SU-DHL-6 (cell line): ENCODE measurements around the gene MED12L.

Source experiments
- H2AFZ ChIP-seq: fragments of 200-600 bp; sonication (generic); 2 replicates; pipeline ENCODE4 v1.6.1; 2014; ENCODE audit warnings: low read depth, mild to moderate bottlenecking, moderate library complexity, mixed read lengths, antibody characterized with exemption, low read length; ENCODE audit not compliant: severe bottlenecking
- H3F3A ChIP-seq: fragments of 200-600 bp; shearing (Covaris generic); 2 replicates; pipeline ENCODE4 v1.6.0; 2016; ENCODE audit warnings: antibody characterized with exemption, mild to moderate bottlenecking; ENCODE audit not compliant: insufficient read depth
- H3K27ac ChIP-seq: fragments of 200-600 bp; sonication (generic); 2 replicates; pipeline ENCODE4 v1.5.1; 2016; ENCODE audit warnings: low read depth, mild to moderate bottlenecking, low read length, moderate library complexity, mixed read lengths
- H3K27me3 ChIP-seq: fragments of 200-600 bp; sonication (generic), shearing (Covaris generic); 2 replicates; pipeline ENCODE4 v1.6.0; 2014; ENCODE audit warnings: mild to moderate bottlenecking, low read length
- H3K36me3 ChIP-seq: fragments of 200-600 bp; sonication (generic); 2 replicates; pipeline ENCODE4 v1.6.1; 2014; ENCODE audit warnings: mild to moderate bottlenecking, low read length, mixed read lengths
- H3K4me2 ChIP-seq: fragments of 300-600, 200-600 bp; shearing (Covaris generic), sonication (generic); 2 replicates; pipeline ENCODE4 v1.6.0; 2014; ENCODE audit warnings: low read length, low read depth, mild to moderate bottlenecking; ENCODE audit not compliant: poor library complexity, severe bottlenecking
- H3K4me3 ChIP-seq: fragments of 200-600 bp; sonication (generic); 2 replicates; pipeline ENCODE4 v1.5.1; 2014; ENCODE audit warnings: antibody characterized with exemption, low read length, mild to moderate bottlenecking, mixed read lengths; ENCODE audit not compliant: insufficient read depth, poor library complexity, severe bottlenecking
- H3K79me2 ChIP-seq: fragments of 200-600 bp; sonication (generic); 2 replicates; pipeline ENCODE4 v1.6.1; 2014; ENCODE audit warnings: mild to moderate bottlenecking, low read length, moderate library complexity; ENCODE audit not compliant: insufficient read depth
- H3K9ac ChIP-seq: fragments of 200-600 bp; sonication (generic); 2 replicates; pipeline ENCODE4 v1.7.0; 2014; ENCODE audit warnings: mild to moderate bottlenecking, low read length
- H3K9me2 ChIP-seq: fragments of 200-600 bp; sonication (generic); replicated peaks from 2 replicates; pipeline ENCODE4 v1.6.1; 2014; ENCODE audit warnings: low read length; ENCODE audit not compliant: insufficient read depth
- H3K9me3 ChIP-seq: fragments of 200-600 bp; sonication (generic); 2 replicates; pipeline ENCODE4 v1.6.1; 2014; ENCODE audit warnings: low read length, mixed read lengths; ENCODE audit not compliant: insufficient read depth
- H4K20me1 ChIP-seq: fragments of 200-600 bp; sonication (generic); 2 replicates; pipeline ENCODE4 v1.6.1; 2014; ENCODE audit warnings: low read depth, mild to moderate bottlenecking, antibody characterized with exemption, low read length, moderate library complexity, mixed read lengths
- EZH2phosphoT487 ChIP-seq: fragments of 200-600 bp; sonication (generic), shearing (Covaris generic); conservative IDR thresholded peaks from 2 replicates; pipeline ENCODE4 v1.6.1; 2018; ENCODE audit warnings: mild to moderate bottlenecking, antibody characterized with exemption, low read length, moderate library complexity, mixed read lengths
- TF ChIP-seq, protein P1 (sequence below): fragments of 200-600 bp; sonication (generic); IDR thresholded peaks from one replicate; pipeline ENCODE4 v1.5.1; 2017; ENCODE audit warnings: antibody characterized with exemption, mild to moderate bottlenecking, low read length, moderate library complexity; ENCODE audit not compliant: insufficient read depth, poor library complexity, severe bottlenecking

MED12L gene

DNA sequence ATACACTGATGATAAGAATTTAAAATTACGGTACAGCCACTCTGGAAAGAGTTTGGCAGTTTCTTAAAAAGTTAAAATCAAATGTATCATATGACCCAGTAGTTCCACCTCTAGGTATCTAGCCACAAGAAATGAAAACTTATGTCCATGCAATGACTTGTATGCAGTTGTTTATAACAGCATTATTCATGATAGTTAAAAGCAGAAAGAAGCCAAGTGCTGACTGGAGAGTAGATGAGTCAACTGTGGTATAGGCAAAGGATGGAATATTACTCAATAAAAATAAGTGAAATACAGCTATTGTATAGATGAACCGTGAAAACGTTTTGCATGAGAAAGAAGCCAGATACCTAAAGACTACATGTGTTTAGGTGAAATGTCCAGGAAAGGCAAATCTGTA is 216.3 kb downstream of the MED12L start:
- H3K9me3 ChIP-seq, result no peaks in the 10 kb centered on the region
- no peaks in the 10 kb centered on the region for H3K9me2 ChIP-seq
- no peaks in the 10 kb centered on the region for H3F3A ChIP-seq
- H3K27me3 ChIP-seq, result no peaks in the 10 kb centered on the region
- H3K27ac ChIP-seq, result no peak overlapping the region
- no peak overlapping the region for H3K9ac ChIP-seq
- no peaks in the 10 kb centered on the region for H3K79me2 ChIP-seq
- H3K4me2 ChIP-seq, result no peak overlapping the region
- H4K20me1 ChIP-seq, result no peaks in the 10 kb centered on the region
- H3K4me3 ChIP-seq, result no peak overlapping the region
- TF ChIP-seq, protein P1, sequence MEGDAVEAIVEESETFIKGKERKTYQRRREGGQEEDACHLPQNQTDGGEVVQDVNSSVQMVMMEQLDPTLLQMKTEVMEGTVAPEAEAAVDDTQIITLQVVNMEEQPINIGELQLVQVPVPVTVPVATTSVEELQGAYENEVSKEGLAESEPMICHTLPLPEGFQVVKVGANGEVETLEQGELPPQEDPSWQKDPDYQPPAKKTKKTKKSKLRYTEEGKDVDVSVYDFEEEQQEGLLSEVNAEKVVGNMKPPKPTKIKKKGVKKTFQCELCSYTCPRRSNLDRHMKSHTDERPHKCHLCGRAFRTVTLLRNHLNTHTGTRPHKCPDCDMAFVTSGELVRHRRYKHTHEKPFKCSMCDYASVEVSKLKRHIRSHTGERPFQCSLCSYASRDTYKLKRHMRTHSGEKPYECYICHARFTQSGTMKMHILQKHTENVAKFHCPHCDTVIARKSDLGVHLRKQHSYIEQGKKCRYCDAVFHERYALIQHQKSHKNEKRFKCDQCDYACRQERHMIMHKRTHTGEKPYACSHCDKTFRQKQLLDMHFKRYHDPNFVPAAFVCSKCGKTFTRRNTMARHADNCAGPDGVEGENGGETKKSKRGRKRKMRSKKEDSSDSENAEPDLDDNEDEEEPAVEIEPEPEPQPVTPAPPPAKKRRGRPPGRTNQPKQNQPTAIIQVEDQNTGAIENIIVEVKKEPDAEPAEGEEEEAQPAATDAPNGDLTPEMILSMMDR, result no peak
- no peak for TF ChIP-seq EZH2phosphoT487
- H3K36me3 ChIP-seq, result no peaks in the 10 kb centered on the region
- no peak overlapping the region for H2AFZ ChIP-seq

DNA sequence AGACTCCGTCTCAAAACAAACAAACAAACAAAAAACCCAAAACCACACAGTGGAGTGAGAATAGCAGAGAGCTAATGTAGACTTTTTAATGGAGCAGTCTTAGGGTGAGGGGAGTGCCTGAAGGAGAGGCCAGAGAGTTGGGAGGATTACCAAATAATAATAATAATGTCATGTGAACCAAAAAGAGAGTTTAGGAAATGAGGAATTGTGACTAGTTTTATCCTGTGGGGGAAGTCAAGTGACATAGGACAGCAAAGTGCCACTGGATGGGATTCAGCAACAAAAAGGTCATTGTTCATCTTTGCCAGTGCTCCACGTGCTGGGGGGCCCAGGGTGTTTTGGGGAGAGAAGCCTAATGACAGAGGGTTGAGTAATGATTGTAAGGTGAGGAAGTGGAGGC is 218.3 kb downstream of the MED12L start:
- H3F3A ChIP-seq, result no peaks in the 10 kb centered on the region
- no peak overlapping the region for H3K4me2 ChIP-seq
- TF ChIP-seq EZH2phosphoT487, result no peak
- TF ChIP-seq, protein P1, result no peak

DNA sequence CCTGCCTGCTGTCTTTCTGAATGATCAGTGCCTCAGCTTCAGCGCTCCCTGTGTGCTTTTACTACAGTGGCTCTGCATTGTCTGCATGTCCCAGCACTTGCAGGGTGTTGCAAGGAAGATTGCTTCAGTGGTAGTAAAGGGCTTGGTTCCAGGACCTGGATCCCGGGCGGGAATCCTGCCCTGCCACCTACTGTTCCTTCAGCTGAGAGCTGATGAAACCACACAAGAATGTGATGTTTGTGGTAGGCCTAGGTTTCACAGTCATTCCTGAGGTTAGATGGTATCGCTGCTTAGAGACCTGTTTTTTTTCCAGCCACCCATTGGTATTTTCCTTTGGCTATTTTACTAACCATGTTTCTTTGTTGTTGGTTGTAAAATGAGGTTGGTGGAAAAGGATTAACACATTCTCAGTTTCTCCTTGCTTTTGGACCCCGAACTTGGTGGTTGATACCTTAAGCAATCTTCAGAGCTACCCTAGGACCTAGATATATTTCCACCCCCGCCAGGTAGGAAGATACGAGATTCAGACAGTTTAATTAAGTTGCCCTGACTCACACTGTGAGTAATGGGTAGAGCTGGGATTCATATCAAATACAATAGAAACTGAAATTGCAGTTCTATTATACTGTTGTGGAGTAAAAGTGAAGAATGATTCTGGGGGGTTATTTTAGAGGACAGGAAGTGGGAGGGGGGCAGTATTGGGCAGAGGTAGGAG is 219.8 kb downstream of the MED12L start:
- H3K79me2 ChIP-seq, result no peaks in the 10 kb centered on the region
- no peaks in the 10 kb centered on the region for H3F3A ChIP-seq
- H3K4me2 ChIP-seq, result no peak overlapping the region
- no peaks in the 10 kb centered on the region for H3K9me2 ChIP-seq
- H3K4me3 ChIP-seq, result no peak overlapping the region
- H3K27me3 ChIP-seq, result no peaks in the 10 kb centered on the region
- no peak for TF ChIP-seq EZH2phosphoT487
- TF ChIP-seq, protein P1, result no peak
- H2AFZ ChIP-seq, result no peak overlapping the region
- H3K9me3 ChIP-seq, result no peaks in the 10 kb centered on the region
- H3K36me3 ChIP-seq, result no peaks in the 10 kb centered on the region
- H3K27ac ChIP-seq, result no peak overlapping the region
- no peak overlapping the region for H3K9ac ChIP-seq
- no peaks in the 10 kb centered on the region for H4K20me1 ChIP-seq

More for the DNA sequence above, 218.3 kb downstream of the MED12L start:
- H3K9me3 ChIP-seq, result no peaks in the 10 kb centered on the region
- H3K79me2 ChIP-seq, result no peaks in the 10 kb centered on the region
- H2AFZ ChIP-seq, result no peak overlapping the region
- H3K9me2 ChIP-seq, result no peaks in the 10 kb centered on the region
- no peak overlapping the region for H3K27ac ChIP-seq
- no peaks in the 10 kb centered on the region for H4K20me1 ChIP-seq
- no peaks in the 10 kb centered on the region for H3K27me3 ChIP-seq
- H3K9ac ChIP-seq, result no peak overlapping the region
- H3K4me3 ChIP-seq, result no peak overlapping the region
- no peaks in the 10 kb centered on the region for H3K36me3 ChIP-seq
